ENCODE results near the gene XRCC3.
"Not testable (repeated sequence)": the region's sequence is repeated elsewhere in the genome, so short reads cannot be mapped to it uniquely, and the experiment has no call there.

Gene XRCC3

DNA sequence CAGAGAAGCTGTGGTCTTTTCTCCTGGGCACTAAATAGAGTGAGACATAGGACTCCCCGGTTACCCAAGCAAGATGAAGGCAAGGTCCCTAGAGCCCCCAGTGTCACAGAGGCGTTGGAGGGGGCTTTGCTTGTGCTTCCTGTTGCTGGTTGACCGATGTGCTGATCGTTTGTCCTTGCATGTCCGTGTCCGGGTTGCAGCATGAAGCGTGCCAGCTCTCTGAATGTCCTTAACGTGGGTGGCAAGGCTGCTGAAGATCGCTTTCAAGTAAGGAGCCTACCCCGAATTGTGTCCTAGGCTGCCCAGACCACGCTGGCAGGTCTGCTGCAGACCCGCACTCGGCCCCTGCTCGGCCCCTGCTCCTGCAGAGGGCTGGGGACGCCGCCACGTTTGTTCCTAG, 23.1 kb downstream of the XRCC3 start:
- DNase-seq: no peak

DNA sequence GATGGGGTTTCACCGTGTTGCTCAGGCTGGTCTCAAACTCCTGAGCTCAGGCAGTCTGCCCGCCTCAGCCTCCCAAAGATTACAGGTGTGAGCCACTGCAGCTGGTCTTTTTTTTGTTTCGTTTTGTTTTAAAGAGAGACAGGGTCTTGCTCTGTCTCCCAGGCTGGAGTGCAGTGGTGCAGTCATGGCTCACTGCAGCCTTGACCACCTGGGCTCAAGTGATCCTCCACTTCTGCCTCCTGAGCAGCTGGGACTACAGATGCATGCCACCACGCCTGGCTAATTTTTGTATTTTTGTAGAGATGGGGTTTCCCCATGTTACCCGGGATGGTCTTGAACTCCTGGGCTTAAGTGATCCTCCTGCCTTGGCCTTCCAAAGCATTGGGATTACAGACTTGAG, 23.6 kb downstream of the XRCC3 start:
- not testable (repeated sequence) for DNase-seq

DNA sequence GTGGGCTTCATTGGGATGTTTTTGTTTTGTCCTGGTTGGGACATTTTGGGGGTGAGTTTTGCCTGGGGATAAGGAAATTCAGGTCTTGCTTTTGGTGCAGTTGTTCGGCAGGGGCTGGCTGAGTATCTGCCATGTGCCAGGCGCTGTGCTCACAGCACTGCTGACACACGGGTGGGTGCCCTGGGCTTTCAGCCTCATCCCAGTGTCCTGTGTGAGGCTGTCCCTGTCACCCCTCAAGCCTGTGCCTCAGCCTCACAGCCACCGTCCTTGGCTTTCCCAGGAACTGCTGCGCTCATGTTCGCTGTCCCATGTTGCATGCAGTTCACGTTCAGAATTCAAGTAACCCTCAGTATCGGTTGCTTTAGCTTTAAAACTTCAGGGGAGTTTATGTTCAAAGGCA, 24.9 kb downstream of the XRCC3 start:
- DNase-seq: no peak

DNA sequence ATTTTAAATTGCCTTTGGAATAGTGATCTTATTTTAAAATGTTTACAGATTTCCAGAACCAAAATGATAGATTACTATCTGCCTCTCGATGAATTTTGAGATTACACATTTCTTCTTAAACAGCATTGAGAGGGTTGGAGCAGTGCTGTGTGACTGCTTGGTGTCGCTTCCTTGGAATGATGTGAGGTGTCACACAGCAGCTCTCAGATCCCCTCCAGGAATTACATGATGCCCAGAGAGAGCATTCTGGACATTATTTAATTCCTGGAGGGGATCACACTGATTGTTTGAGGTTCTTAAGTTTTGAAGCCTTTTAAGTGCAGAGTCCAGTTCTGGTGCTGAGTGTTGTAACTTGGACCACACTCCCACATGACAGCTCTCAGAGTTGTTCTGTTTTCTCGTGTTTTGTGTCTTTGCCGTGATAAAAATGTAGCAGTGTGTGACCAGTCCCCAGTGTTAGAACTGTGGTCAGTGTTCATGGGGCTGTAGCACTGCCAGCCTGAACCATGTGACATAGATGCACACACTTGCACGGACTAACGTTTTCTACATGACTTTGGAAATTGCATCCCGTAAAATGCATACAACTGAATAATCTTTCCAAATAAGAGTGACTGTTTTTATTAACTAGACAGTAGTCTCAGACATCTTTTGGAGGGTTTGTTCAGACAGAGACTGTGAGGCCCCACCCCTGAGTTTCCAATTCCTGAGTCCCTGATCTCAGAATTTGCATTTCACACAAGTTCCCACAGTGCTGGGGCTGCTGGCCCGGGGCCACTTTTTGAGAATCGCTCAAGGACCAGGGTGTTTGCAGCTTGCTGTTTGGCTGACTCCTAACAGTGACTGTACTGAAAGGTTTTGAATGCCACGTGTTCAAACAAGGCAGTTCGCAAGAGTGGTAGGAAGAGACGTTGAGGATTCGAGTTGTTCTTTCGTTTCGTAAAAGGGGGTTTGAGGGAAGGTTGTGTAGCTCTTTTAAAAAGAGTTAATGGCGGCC, 26.0 kb downstream of the XRCC3 start:
- DNase-seq: no peak

DNA sequence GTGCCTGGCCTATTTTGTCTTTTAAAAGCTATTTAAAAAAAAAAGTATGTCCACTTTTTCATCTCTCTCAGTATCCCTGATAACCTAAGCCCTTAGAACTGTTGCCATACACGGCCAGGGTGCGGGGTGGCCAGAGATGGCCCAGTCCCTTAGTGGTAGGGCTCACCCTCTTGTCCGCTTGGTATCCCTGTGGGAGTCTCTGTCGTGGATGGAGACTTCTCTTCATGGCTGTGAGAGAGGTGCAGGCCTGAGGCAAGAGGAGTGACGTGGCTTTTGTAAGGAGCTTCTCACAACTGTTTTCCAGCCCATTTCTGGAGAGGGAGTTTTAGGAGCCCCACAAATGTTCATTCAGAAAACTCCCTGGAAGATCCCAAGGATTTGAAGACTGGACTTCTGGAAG, 26.8 kb downstream of the XRCC3 start:
- no peak for DNase-seq

DNA sequence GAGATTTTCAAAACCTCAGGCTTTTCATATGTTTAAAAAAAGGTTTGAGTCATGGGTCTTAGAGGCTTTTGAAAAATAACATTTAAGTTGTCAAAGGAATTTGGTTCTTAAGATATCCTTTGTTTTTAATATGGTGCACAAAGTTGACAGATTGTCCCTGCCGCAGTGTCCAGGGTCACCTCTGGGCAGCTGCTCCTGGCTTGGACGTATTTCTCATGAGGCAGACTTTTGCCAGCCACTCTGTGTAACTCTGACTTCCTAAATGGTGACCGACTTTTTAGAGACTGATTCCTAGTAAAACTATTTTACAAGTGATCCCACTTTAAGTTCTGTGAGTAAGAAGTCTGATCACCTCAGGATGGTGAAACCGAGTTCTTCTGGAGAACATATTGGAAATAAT, 27.5 kb downstream of the XRCC3 start:
- DNase-seq: no peak

DNA sequence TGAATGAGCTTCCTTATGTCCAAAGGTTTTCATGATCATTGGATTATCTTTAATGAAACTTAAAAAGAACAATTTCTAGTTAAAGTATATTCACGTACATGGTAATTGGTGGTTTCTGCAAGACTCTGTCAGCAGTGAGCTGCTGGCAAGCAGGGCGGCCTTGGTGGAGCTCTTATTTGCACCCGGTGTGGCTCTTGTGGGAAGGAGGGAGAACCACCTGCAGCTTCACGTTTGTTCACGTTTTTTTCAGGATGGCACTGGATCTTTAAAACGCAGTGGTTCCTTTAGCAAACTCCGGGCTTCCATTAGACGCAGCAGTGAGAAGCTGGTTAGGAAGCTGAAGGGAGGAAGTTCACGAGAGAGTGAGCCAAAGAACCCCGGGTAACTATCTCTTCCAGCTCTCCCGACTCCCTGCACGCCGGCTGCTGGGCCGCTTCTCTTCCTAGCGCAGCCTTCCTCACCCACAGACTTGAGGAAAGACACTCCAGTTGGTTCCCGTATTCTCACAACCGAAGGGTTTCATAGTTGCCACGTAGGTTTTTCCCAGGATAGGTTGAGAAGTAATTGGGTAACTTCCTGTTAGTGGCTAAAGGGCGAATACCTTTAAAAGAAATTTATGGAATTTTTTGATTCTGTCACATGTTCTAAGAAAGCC, 28.3 kb downstream of the XRCC3 start:
- DNase-seq: no peak

DNA sequence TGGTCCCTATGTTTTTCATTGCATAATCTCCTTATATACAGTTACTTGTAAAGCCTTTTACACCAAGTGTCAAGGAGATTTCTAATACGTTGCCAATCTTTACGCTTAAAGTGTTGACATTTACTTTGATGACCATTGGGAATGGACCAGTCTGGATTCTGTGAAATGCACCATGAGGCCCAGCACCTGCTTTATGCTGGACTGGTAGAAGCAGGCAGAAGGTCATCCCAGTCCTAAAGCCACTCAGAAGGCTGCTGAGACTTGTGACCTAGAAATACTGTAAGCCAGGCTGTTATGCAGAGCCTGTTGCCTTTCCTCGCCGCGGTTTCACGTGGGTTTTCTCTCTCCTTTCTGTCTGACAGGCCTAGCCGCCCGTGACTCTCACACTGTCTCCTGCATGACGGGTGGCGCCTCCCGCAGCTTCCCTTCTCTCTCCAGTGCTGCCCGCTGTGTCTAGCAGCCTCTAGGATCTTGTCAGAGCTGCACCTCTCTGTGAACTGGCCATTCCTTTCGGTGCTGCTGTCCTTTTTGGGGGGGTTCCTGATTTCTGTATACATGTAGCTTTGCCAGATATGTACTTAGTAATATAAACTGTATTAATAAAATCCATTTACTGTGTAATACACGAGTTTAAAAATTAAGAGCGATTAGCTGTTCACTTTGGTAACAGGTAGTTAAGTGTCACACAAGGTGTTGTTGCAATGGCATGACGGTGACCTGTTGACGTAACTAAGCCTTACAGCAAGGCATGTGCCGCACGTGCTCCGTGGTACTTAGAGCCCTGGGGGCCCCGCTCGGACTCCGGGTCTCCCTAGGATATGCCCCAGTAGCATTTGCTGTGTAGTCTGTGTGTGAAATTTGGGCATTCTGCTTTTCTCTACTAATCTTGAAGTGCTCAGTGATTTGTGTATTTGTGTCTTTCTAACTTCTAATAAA, 29.7 kb downstream of the XRCC3 start:
- no peak for DNase-seq

DNA sequence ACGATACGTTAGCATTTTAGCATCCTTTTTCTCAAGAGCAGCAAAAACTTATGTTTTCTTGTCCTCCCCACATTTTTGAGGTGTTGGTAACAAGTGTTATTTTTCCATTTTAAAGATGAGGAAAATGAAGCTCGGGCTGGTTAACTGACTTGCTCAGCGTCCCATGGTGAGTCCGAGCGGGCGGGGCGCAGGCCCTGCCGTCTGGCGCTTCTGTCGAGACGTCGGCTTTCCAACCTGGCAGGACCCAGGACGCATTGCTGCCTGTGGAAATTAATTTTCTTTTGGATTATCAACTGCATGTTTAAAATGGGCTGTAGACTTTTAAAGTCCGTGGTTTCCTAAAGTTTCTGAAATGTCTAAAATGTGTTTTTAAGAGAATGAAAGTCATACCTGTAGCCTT, 30.4 kb downstream of the XRCC3 start:
- no peak for DNase-seq

DNA sequence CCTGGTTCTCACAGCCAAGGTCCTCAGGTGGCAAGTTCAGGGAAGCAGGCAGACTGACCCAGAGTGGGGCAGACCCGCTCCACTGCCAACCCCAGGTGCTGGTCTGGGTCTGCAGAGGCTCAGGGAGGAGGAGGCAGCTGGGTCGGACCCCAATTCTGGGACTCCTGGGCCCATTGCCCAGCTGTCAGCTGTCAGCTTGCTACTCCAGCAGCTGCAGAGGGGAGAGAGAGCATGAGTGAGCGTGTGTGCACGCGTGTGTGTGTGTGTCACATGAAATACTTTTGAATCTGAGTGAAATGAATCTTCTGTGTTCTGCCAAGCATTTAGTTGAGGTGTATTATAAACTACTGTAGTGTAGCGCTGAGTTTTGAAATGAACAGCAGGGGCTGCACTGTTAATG, 30.8 kb downstream of the XRCC3 start:
- DNase-seq: no peak

DNA sequence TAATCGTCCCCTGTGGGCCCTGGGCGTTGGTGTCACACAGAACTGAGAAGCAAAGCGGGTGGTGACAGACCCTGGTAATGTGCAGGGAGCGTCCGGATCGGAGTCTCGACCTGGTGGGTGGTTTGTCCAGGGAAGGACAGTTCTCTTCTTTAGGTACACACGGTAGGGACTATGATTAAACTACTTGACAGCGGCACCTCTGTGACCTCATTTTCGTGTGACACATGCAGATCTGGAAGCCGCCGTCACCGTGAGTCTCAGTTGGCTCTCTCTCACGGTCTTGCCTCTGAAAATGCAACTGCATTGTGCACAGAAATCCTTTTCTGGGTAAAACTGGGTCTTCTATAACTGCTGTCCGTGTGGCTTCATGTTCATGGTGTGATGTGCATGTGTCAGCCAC, 32.1 kb downstream of the XRCC3 start:
- no peak for DNase-seq

DNA sequence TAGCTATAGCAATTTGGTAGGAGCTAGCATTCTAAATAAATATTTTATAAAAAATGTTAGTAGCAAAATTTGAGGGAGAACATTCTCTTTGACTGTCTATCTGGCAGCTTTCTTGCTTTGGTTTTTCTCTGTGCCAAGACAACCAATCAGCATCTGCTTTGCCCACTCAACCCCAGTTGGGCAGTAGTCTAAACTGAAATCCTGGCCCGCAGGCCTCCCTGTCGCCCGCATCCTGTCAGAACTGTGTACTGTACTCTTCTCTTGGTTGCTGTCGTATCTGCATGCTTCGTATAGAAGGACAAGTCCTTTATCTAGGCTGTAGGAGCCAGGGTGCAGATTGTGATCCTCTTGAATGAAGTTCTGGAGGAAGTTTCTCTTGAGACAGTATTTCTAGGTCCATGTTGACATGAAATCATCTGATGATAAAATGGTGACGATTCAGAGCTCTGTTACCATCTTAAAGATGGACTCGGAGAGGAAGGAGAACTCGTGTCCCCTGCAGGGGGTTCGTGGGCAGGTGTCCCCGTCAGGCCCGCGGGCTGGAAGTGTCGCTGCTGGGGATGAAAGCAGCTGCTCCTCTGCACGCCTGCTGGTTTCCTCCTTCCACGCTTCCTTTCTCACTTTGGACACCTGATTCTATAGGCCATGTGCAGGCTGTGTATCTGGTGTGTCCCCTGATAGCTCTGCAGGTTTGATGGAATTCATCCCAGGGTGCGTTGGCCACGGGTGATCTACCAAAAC, 34.6 kb downstream of the XRCC3 start:
- DNase-seq: no peak

DNA sequence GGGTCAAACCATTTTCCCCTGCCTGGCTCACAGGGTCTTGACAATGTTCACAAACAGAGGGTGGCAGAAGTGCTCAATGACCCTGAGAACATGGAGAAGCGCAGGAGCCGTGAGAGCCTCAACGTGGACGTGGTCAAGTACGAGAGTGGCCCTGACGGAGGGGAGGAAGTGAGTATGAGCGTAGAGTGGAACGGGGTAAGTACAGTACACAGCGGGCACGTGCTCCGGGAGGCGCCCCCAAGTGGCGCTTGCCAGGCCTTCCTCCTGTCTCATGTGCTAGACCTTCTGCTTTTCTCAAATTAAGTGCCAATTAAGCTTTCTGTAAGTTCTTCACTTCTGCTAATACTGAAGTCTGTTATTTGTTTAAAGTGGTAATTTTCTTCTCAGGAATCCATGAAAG, 35.9 kb downstream of the XRCC3 start:
- no peak for DNase-seq

DNA sequence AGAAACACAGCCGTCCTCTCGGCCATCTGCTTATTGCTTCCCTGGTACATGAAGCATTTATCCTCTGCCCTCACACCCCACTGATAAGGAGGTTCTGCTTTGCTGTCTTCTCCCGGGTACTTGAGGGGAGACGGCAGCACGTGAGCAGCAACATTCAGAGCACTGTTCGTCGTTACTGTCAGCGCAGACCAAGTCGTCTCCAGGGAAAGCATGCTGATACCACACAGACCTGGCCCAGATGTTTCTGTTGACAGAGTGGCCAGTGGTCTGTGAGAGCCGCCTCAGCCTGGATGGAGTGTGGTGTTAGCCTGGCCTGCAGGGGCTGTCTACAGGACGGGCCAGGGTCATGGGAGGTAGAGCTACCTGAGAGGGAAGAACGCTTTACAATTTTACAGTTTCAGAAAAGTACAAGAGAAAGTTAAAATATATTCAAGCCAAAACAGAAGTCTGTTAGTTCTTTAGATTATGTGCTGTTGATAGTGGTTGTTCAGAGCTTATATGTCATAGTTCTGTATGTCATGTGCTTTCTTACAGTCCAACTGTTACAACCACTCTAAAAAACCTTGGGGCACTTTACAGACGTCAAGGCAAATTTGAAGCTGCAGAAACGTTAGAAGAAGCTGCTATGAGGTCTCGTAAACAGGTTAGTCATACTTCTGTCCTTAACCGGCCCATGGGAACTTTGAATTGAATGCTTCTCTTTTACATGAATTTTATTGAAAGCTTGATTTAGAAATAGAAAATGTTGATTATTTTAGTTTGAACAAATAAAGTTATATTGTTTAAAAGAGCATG, 38.2 kb downstream of the XRCC3 start:
- no peak for DNase-seq

DNA sequence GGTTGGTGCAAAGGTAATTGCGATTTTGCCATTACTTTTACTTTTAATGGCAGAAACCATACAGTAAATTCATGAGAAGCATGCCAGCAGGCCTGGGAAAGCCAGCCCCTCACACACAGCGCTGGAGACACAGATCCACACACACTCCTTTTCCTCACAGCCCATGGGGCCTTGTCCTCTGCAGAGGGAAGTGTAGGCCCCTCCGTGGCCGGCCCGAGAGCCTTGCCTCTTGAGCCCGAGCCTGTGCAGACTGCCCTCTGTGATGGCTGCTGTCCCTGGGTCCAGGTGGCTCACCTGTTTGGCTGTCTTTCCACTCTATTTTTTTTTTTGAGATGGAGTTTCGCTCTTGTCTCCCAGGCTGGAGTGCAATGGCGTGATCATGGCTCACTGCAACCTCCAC, 39.3 kb downstream of the XRCC3 start:
- no peak for DNase-seq

DNA sequence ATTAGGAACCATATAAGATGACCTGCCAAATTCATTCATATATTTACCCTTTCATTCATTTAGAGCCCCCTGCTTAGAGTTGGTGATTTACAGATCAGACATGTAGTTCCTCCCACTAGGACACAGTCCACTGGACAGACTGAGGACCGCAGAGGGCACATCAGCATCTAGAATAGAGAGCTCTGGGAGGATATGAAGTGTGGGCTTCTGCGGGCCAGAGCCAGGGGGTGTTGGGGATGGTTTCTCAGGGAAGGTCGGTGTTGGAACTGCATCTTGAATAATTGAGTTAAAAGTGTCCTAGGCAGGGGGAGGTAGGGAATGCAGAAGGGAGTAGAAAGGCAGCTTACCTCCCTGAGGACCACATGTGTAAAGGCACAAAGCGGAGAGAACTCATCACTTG, 43.3 kb downstream of the XRCC3 start:
- no peak for DNase-seq

DNA sequence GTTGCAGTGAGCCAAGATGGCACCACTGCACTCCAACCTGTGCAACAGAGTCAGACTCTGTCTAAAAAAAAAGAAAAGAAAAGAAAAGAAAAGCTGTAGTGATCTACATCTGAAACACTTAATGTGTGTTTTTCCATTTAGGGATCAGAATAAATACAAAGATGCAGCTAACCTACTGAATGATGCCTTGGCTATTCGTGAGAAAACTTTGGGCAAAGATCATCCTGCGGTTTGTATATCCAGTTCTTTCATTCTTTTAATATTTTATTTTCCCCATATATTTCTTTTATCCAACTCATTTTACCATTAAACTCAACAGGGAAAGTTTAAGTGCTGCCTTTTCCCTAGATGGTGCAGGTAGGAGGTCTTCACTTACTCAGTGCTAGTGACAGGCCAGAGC, 45.9 kb downstream of the XRCC3 start:
- no peak for DNase-seq

DNA sequence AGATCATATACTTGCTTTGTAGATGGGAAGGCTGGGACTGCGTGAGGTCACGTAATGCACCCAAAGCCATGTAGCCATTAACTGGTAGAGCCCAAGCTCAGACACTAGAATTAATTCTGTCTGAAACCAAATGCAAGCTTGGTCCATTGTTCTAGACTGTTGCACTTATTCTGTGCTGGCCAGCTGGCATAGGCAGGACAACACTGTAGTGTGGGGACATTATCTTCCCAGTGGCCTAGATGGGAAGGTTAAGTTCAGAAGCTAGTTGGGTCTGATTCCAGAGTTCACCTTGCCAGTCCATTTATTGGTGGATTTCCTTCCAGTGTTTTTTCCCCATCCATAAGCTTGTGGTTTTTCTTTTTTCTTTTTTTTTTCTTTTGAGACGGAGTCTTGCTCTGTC, 47.1 kb downstream of the XRCC3 start:
- DNase-seq: no peak

DNA sequence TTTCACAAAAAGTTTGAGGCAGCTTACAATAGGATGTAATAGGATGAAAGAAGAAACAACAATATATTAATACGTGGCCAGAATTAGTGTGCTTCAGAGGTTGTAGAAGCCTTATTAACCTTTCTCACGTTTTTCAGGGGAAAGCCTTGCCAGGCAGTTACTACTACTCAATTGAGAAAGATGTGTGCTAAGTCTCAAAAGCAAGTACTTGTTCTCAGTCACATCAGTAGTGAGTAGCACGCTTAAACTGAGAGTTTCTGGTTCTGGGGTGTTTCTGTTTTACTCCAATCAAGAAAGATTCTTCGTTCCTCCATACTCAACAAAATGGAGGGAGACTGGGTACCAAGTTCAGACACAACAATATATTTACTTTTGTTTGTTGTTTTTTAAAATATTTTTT, 47.6 kb downstream of the XRCC3 start:
- DNase-seq: no peak

DNA sequence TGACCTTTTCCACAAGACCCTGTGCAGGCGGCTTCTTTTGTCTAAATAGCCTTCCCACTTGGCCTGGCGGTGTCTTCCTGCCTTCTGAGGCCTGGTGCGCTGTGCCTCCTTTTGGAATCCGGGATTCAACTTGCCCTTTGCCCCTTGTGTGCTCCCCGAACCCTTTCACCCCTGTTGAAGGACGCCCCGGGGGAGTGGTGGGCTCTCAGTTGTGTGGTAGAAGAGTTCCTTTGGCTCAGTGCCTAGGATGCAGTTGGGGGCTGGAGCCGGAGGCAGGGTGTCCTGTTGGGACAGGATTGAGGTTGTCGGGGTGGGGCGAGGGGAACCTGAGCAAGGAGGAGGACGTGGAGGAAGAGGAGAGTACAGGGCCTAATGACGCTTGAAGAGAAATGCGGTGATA, 51.7 kb downstream of the XRCC3 start:
- DNase-seq: no peak

DNA sequence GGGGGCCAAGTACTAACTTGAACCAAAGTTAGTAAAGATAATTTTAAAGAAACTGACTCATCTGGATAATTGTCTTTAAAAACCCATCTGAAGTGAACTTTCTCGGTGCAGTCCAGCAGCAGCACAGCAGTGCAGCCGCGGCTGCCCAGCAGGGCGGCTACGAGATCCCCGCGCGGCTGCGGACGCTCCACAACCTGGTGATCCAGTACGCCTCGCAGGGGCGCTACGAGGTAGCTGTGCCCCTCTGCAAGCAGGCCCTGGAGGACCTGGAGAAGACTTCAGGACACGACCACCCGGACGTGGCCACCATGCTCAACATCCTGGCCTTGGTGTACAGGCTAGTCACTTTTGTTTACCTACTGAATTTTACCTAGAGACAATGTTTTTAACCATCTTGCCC, 52.7 kb downstream of the XRCC3 start:
- no peak for DNase-seq

DNA sequence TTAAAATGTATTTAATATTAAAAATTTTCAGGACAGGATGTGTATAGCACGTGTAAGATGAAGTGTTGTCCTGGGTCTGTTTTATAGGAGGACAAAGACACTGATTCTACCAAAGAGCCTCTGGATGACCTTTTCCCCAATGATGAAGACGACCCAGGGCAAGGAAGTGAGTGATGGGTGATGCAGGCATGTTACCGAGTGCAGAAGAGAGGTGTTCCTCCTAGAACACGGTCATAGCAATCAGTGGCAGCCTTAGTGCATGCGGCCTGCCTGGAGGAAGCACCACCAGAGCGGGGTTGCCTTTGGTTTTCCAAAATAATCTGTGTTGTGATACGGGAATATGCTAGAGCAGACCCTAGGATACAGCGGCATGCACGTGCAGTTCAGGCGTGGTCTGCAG, 53.2 kb downstream of the XRCC3 start:
- DNase-seq: no peak
